Tibial artery (tissue), 4 donors: ENCODE results near the gene CATSPERZ.

Experiments
- DNase-seq, 2 donors: peaks; one replicate each; pipeline ENCODE4 v3.0.0-alpha.2; 2019
- H3K27ac ChIP-seq, 2 donors: fragments of 200-600 bp; sonication (generic) in 1 of 2; 1 replicate in 1 of 2; 2 replicates in 1 of 2; pipeline ENCODE4 v1.5.1; 2018 to 2019; ENCODE audit warnings: mild to moderate bottlenecking in 1 of 2
- H3K27me3 ChIP-seq, 2 donors: fragments of 200-600 bp; sonication (generic) in 1 of 2; one replicate each; pipeline versions ENCODE4 v1.5.1 to v1.6.0; 2016 to 2019
- H3K36me3 ChIP-seq, 3 donors: fragments of 200-600 bp; sonication (generic) in 2 of 3; one replicate each; pipeline ENCODE4 v1.5.1; 2016 to 2019; ENCODE audit warnings: mild to moderate bottlenecking in 2 of 3
- H3K4me1 ChIP-seq, 4 donors: fragments of 200-600 bp; sonication (generic) in 2 of 4; 1 replicate in 3 of 4; 2 replicates in 1 of 4; pipeline ENCODE4 v1.5.1; 2016 to 2019
- H3K4me3 ChIP-seq, 2 donors: fragments of 200-600 bp; sonication (generic) in 1 of 2; 1 replicate in 1 of 2; 2 replicates in 1 of 2; pipeline ENCODE4 v1.5.1; 2018 to 2019; ENCODE audit warnings: mild to moderate bottlenecking in 2 of 2
- H3K9me3 ChIP-seq, 3 donors: fragments of 200-600 bp; sonication (generic) in 1 of 3; one replicate each; pipeline ENCODE4 v1.5.1; 2016 to 2019
- CTCF ChIP-seq, 2 experiments: fragments of 200-600 bp in 1 of 2; fragments of 450-650 bp in 1 of 2; IDR thresholded peaks; one replicate each; pipeline ENCODE4 v1.5.1; 2017 to 2019; ENCODE audit warnings: antibody characterized with exemption in 2 of 2, mild to moderate bottlenecking in 1 of 2, moderate library complexity in 1 of 2
- intact Hi-C: fragments of 100-400 bp; cut with DNase I; formaldehyde crosslinking; loops from one replicate; pipeline ENCODE4 v1.15.0; 2023; ENCODE audit warnings: low total_unique reads

CATSPERZ gene

GRCh38 chr11:64292460-64293254, 7.5 kb upstream of the CATSPERZ start:
- intact Hi-C loops = no loop called here

GRCh38 chr11:64294774-64295173, 5.4 kb upstream of the CATSPERZ start:
- H3K36me3 ChIP-seq = no peaks in the 10 kb centered on the region
- H3K4me1 ChIP-seq = peaks cover 0 to 31% (median 28%) of the 10 kb centered on the region in 4 donors
- no peak for DNase-seq
- TF ChIP-seq CTCF (IDR thresholded peaks at IDR 0.05) = no peak
- intact Hi-C loops = no loop called here
- no peak overlapping the region for H3K4me3 ChIP-seq
- H3K27ac ChIP-seq = no peak overlapping the region
- H3K9me3 ChIP-seq = no peaks in the 10 kb centered on the region
- peaks cover 4 to 97% of the 10 kb centered on the region in 2 donors for H3K27me3 ChIP-seq

More at GRCh38 chr11:64292460-64293254, 7.5 kb upstream of the CATSPERZ start:
- peaks cover 0 to 5% (median 0%) of the 10 kb centered on the region in 3 donors for H3K36me3 ChIP-seq
- no peak for TF ChIP-seq CTCF (IDR thresholded peaks at IDR 0.05)
- no peak overlapping the region for H3K27ac ChIP-seq
- H3K9me3 ChIP-seq = no peaks in the 10 kb centered on the region
- DNase-seq = no peak
- peaks cover 0 to 24% (median 18%) of the 10 kb centered on the region in 4 donors for H3K4me1 ChIP-seq
- peaks cover 4 to 93% of the 10 kb centered on the region in 2 donors for H3K27me3 ChIP-seq
- H3K4me3 ChIP-seq = peak overlapping the region; percentile 28 to 40

DNA sequence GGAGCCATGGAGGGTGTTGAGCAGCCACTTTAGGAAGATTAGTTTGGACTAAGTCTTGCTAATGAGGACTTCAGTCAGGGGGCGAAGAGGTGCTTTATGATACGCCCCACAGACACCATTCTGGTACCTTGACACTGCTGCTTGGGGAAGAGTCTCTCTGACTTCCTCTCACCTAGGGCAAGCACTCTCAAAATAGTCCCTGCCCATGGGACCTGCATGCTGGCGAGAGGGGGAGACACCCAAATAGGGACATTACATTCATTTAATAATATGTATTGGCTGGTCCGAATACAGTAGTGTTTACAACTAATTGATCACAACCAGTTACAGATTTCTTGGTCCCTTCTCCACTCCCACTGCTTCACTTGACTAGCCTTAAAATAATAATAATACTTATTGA, 4.4 kb upstream of the CATSPERZ start:
- H3K4me3 ChIP-seq = no peak overlapping the region
- H3K36me3 ChIP-seq = no peaks in the 10 kb centered on the region
- intact Hi-C loops = no loop called here
- TF ChIP-seq CTCF (IDR thresholded peaks at IDR 0.05) = no peak
- DNase-seq = no peak
- H3K27me3 ChIP-seq = peaks cover 4 to 93% of the 10 kb centered on the region in 2 donors
- H3K27ac ChIP-seq = no peak overlapping the region
- peaks cover 0 to 41% (median 38%) of the 10 kb centered on the region in 4 donors for H3K4me1 ChIP-seq
- H3K9me3 ChIP-seq = no peaks in the 10 kb centered on the region

DNA sequence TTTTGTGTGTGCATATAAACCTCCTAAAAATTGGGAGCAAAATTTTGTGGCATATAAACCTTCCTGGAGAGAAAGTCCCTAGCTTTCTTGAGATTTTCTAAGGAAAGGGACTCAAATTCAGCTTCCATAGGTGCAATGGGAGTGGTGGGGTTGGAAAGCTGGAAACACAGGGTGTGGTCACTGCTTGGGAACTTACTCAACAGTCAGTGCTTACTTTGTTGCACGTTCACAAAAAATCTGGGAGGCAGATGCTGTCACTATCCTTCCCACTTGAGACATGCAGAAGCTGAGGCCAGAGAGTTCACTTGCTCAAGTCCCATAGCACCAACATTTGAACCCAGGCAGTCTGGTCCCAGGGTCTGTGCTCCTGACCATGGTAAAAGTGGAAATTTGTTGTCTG, 3.9 kb upstream of the CATSPERZ start:
- Histone ChIP-seq H3K4me1 (peaks cover 0 to 42% (median 38%) of the 10 kb centered on the region in 4 donors), H3K27me3 (peaks cover 4 to 88% of the 10 kb centered on the region in 2 donors), H3K36me3 (no peaks in the 10 kb centered on the region), H3K4me3 (no peak overlapping the region), H3K27ac (no peak overlapping the region), H3K9me3 (no peaks in the 10 kb centered on the region)
- intact Hi-C loops = no loop called here
- no peak for TF ChIP-seq CTCF (IDR thresholded peaks at IDR 0.05)
- no peak for DNase-seq

DNA sequence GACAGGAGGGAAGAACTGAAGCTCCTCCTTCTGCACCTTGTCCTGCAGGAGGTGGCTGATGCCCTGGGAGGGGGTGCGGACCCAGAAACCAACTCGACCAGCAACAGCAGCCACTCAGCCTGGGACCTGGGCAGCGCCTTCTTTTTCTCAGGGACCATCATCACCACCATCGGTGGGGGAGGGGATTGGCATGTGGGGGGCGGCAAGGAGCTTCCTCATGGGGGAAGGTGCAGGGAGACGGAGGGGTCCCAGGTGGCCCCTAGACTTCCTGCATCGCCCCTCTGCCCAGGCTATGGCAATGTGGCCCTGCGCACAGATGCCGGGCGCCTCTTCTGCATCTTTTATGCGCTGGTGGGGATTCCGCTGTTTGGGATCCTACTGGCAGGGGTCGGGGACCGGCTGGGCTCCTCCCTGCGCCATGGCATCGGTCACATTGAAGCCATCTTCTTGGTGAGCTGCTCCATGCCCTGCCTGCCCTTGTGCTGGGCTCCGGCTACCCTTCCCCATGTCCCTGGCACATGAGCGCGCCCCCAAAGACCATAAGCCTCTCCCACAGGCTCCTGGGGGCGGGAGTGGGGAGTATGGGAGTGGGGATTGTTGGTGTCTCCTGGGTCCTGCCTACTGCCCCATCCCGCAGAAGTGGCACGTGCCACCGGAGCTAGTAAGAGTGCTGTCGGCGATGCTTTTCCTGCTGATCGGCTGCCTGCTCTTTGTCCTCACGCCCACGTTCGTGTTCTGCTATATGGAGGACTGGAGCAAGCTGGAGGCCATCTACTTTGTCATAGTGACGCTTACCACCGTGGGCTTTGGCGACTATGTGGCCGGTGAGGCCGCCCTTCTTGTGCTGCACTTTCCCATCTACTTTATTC, 3.1 kb upstream of the CATSPERZ start:
- no peaks in the 10 kb centered on the region for H3K36me3 ChIP-seq
- peaks cover 0 to 37% (median 31%) of the 10 kb centered on the region in 4 donors for H3K4me1 ChIP-seq
- intact Hi-C loops = no loop called here
- peaks cover 4 to 86% of the 10 kb centered on the region in 2 donors for H3K27me3 ChIP-seq
- no peak for TF ChIP-seq CTCF (IDR thresholded peaks at IDR 0.05)
- no peaks in the 10 kb centered on the region for H3K9me3 ChIP-seq
- no peak for DNase-seq
- H3K27ac ChIP-seq = no peak overlapping the region
- no peak overlapping the region for H3K4me3 ChIP-seq
